ENCODE measurements around the gene EML6. TPM values are rescaled to one million over a fixed set of nuclear protein-coding genes. Genes with fewer than 3 reads are reported as not detected.

The EML6 gene
- total and polyA plus RNA-seq, 2 of the 13 experiments (the other 11 are each of a cell fraction or from before 2014, with no cell fraction given), result 17.2 to 32.4 TPM

GRCh38 chr2:54903736-54904554 lies 180.5 kb downstream of the EML6 start:
- CTCF ChIA-PET (ENCODE audit: low intra/inter-chr PET ratio, low total read pairs), result no interaction called here
- intact Hi-C loops (cut with micrococcal nuclease; ENCODE audit: unreplicated experiment), result no loop called here
- no peak overlapping the region for H3K27ac ChIP-seq (ENCODE audit: extremely low read length, insufficient read depth, low read length)
- no peak for ATAC-seq
- 86% methylated on average over 9 of the region's 9 CpGs for WGBS (ENCODE audit: low lambda C conversion rate)
- DNase-seq (ENCODE audit: low spot score), result no peak
- H3K4me2 ChIP-seq (ENCODE audit: low read depth, low read length), result no peak overlapping the region
- FAIRE-seq, result no peak
- H3K9me3 ChIP-seq (ENCODE audit: low read length), result no peaks in the 10 kb centered on the region
- no peaks in the 10 kb centered on the region for H4K20me1 ChIP-seq (ENCODE audit: insufficient read depth, low read length)
- BruUV-seq (replicated peaks), result no TSS peak
- POLR2A ChIA-PET, result no interaction called here
- H3K4me1 ChIP-seq (ENCODE audit: insufficient read depth, low read length), result peaks cover 34% of the 10 kb centered on the region
- no peaks in the 10 kb centered on the region for H3K27me3 ChIP-seq (ENCODE audit: control insufficient read depth in 1 of 2, insufficient read depth in 2 of 2, low read length in 2 of 2)
- H3K79me2 ChIP-seq (ENCODE audit: insufficient read depth, low read length), result no peaks in the 10 kb centered on the region
- no peak overlapping the region for H3K4me3 ChIP-seq (replicated peaks in 1 of 3; ENCODE audit: insufficient read depth in 1 of 3, low read depth in 2 of 3, low read length in 3 of 3)
- no peak overlapping the region for H3K9ac ChIP-seq (ENCODE audit: insufficient read depth, low read depth, low read length)
- H2AFZ ChIP-seq (ENCODE audit: low read length), result no peak overlapping the region
- in situ Hi-C loops (cut with HindIII; ENCODE audit: extremely low pct_ligation_motif_present, low pct_unique_long_range_greater_than_20kb), result no loop called here
- no peaks in the 10 kb centered on the region for H3K36me3 ChIP-seq (replicated peaks in 1 of 2; ENCODE audit: control insufficient read depth in 1 of 2, insufficient read depth in 2 of 2, low read length in 2 of 2)
- TF ChIP-seq ZNF230 (CRISPR knock-in tag; IDR thresholded peaks at IDR 0.05) (no peak), ZFY (CRISPR knock-in tag; IDR thresholded peaks at IDR 0.05) (no peak), CBFB (CRISPR knock-in tag; IDR thresholded peaks at IDR 0.05) (no peak), GRHL1 (CRISPR knock-in tag; conservative IDR thresholded peaks at IDR 0.05) (no peak), LBX2 (CRISPR knock-in tag; IDR thresholded peaks at IDR 0.05; ENCODE audit: borderline replicate concordance) (no peak), RERE (CRISPR knock-in tag; IDR thresholded peaks at IDR 0.05; ENCODE audit: low read depth) (no peak), DBP (CRISPR knock-in tag; IDR thresholded peaks at IDR 0.05; ENCODE audit: not compliant biosample characterization) (no peak), ZFP91 (CRISPR knock-in tag; IDR thresholded peaks at IDR 0.05; ENCODE audit: borderline replicate concordance) (no peak)
